GM19452 (cell line): ENCODE results near the gene GOLGA5.
"Not testable (repeated sequence)": the region's sequence is repeated elsewhere in the genome, so short reads cannot be mapped to it uniquely, and the experiment has no call there.

Source experiments
- ATAC-seq: cut with Tn5 transposase; IDR thresholded peaks from one replicate; pipeline ENCODE4 v1.9.1; 2021; ENCODE audit not compliant: unreplicated experiment

GOLGA5 gene

GRCh38 chr14:92819680-92820535, 25.8 kb downstream of the GOLGA5 start:
- not testable (repeated sequence) for ATAC-seq

DNA sequence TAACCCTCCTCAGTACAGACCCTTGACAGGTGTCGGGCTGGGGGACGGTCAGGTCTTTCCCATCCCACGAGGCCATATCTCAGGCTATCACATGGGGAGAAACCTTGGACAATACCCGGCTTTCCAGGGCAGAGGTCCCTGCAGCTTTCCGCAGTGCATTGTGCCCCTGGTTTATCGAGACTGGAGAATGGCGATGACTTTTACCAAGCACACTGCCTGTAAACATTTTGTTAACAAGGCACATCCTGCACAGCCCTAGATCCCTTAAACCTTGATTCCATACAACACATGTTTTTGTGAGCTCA, 26.4 kb downstream of the GOLGA5 start:
- ATAC-seq: not testable (repeated sequence)

GRCh38 chr14:92830902-92831301, 36.8 kb downstream of the GOLGA5 start:
- ATAC-seq: no peak

DNA sequence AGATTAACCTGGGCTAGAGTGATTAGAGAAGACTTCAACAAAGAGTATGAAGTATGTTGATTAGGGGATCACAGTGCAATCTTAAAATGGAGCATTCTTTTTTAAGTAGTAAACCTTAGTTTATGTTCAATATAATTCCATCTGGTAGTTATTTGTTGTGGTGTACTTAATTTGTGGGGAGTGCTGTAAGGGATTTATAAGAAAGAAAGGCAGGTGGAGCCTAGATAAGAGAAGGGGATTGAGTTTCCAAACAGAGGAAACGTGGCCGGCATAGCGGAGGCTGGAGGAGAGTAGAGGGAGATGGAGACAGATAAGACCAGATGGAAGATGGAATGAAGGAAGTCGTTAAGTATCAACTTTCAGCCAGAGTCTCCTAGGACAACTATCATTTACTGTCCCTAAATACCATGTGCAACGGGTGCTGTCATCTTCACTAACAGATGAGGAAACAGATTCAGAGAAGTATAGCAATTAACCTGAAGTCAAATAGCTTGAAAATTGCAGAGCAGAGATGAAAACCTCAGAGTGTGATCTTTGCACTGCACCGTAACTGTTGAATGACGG, 38.1 kb downstream of the GOLGA5 start:
- ATAC-seq: no peak

DNA sequence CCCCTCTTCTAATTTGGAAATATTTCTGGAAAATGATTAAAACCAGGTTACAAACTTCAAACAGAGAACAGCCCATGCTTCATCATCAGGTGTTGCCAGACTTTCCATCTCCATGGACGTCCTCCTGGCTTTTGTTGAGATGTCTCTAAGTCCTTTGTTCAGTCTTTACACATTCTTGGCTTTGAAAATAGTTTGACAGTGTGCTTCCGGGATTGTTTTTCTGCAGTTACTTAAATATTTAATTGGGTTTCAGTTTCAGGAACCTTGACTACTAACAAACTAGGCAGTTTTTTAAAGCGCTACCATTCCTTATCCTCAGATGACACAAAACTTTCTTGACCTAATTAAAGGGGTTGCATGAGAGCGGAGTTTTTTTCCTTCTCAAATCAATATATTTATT, 47.8 kb downstream of the GOLGA5 start:
- ATAC-seq: no peak

DNA sequence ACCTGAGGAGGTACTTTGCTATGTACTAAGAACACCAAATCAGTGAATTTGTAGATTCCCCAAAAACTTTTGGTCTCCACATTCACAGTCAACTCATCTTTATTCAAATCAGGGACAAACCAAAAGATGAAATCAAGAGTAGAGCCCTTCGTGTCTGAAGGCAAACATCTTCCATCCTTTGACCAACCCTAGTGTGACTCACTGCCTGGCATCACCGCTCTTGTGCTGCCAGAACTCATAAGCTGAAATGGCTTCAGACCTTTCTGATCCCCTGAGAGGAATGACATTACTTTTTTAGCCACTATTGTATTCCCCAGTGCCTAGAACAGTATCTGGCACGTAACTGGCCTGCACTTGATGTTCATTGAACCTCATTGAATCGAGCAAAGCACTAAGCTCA, 50.1 kb downstream of the GOLGA5 start:
- no peak for ATAC-seq

DNA sequence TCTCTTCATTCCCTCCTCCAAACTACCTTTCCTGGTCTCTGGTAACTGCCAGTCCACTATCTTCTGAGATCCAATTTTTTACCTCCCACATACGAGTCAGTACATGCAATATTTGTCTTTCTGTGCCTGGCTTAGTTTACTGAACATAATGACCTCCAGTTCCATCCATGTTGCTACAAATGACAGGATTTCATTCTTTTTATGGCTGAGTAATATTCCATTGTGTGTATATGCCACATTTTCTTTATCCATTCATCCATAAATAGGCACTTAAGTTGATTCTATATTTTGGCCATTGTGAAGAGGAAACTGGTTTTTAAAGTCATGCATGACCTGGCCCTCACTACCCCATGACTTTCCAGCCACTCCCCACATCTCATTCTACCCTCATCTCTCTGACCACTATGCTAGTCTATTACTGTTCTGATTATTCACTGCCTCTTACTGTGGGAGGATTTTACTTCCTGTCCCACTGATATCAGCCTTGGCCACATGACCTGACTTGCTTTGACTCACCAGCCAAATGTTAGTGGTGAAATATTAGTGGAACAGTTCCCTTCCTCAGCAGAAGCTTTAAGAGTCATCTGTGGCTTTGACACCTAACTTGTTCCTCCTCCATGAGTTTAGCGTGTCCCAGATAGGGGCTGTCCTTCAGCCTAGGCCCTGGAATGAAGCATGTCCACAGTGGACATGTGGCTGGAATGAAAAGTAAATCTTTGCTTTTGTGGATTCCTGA, 52.2 kb downstream of the GOLGA5 start:
- ATAC-seq: peak; percentile 83

- ATAC-seq: no peak
Measured at GRCh38 chr14:92847278-92847677, 53.2 kb downstream of the GOLGA5 start.

- ATAC-seq: no peak
Measured at GRCh38 chr14:92847749-92848148, 53.6 kb downstream of the GOLGA5 start.

DNA sequence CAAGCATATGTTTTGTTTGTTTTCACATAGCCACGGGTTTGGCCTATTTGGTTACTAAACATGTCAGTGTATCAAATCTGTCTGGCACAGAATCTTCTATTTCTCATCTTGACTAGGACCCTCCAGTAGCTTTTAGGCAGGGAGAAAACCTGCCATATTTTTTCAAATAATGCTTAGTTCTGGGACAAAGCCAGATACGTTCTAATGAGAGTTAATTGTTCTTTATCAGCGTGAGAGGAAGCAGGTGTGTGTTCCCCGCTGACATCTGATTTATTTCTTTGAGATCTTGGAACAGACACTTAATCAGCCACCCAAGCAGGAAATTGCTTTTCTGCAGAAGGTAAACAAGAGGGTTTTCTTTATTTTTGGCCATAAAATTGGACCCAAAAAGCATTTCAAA, 54.8 kb downstream of the GOLGA5 start:
- no peak for ATAC-seq

DNA sequence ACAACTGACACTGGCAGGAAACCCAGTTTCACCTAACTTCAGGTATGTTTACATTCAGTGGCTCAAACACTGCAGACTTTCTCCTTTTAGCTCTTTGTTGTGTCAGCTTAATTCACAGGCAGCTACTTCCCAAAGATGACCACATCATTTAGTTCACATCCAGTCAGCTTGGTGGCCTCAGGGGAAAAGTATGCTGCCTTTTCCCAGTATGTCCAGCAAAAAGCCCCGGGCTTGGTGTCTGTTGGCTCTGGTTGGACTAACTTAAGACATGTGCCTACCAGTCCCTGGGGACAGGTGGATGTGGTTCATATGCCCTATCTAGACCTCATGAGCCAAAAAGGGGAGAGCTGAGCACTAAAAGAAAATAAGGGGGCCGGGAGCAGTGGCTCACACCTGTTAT, 56.4 kb downstream of the GOLGA5 start:
- ATAC-seq: no peak

DNA sequence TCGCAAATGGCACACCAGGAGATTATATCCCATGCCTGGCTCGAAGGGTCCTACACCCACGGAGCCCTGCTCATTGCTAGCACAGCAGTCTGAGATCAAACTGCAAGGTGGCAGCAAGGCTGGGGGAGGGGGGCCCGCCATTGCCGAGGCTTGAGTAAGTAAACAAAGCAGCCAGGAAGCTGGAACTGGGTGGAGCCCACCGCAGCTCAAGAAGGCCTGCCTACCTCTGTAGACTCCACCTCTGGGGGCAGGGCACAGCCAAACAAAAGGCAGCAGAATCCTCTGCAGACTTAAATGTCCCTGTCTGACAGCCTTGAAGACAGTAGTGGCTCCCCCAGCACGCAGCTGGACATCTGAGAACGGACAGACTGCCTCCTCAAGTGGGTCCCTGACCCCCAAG, 59.0 kb downstream of the GOLGA5 start:
- ATAC-seq: not testable (repeated sequence)

DNA sequence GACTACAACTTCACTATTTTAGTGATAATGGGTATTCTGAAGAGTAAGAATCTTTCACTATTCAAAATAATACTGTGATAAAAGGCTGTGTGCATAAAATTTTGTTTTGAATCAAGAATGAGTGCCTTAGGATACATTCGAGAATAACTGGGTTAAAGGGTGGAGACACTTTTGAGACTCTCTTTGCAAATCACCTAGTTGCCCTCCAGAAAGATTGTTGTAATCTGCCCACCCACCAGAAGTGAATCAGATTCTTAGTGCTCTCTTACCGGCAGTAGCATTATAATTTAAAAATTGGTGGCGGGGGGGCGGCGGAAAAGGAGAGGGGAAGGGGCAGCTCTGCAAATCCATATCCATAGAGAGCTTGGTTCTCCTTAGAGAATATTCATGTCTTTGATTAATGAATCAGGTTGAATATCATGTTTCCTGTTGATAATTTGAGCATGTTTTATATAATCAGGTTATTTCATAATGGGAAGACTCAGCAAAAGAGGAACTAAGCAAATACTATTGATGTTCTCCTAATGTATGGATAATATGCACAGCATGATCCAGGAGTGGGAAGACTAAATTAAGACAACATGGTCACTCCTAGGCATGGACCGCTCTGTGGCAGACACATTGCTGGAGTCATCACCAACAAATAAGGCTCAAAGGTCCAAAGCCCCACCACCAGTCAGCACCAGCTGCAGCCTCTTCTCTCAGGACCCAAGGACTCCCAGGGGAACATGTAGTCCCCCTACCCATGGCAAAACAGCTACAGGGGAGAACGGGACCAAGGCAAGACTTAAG, 66.1 kb downstream of the GOLGA5 start:
- ATAC-seq: no peak

GRCh38 chr14:92861856-92862745, 68.0 kb downstream of the GOLGA5 start:
- ATAC-seq: no peak

- ATAC-seq: no peak
Measured at GRCh38 chr14:92863286-92864080, 69.4 kb downstream of the GOLGA5 start.

DNA sequence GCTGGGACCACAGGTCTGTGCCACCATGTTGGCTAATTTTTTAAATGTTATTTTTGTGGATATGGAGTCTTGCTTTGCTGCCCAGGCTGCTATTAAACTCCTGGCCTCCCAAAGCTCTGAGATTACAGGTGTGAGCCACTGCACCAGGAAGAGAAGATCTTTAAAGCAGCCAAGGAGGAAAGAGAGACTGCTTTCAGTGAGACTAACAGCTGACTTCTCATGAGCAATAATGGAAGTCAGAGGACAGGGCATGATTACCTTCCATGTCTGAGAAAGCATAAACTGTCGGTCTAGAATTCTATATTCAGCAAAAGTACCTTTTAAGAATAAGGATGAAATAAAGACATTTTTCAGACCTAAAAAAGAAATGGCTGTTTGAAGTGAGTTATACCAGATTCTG, 71.6 kb downstream of the GOLGA5 start:
- ATAC-seq: no peak

GRCh38 chr14:92866181-92866752, 72.2 kb downstream of the GOLGA5 start:
- ATAC-seq: no peak

DNA sequence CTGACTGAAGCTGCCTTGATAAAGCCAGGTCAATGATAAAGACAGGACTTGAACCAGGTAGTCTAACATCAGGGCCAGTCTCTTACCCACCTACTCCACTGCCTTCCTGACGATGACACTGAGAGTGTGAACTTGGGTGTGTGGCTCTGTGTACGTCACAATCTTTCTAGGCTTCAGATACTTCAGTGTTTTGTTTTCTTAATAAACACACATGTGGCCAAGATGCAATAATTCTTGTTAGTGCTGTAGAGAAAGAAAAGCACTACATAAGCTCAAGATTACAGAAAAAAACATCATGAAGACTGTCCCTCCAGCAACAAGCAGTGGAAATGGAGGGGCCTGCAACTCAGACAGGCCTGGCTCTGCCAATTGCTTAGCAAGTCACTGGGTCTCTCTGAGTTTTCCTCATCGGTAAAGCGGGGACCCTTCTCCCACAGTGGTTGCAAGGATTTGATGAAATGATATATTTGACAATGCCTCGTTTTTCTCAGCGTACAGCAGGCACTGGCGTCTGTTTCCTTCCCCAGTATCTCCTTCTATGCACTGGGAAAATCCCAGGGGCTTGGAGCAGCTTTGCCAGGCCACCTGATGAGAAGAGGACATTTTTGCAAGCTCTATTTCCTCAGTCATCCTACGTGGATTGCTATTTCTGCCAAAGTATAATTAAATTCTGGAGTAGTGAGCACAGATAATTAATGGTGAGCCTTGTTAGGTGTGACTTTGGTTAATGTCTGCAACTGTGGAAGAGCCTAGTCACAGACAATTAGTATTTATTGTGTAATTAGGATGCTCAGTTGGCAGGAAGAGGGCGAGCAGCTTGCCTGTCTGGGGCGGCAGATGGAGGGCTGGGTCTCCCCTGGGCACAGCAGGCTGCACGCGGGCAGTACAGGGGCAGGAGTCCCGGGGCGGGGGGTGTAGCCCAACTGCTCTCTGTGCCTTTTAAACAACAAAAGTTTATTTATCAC, 73.1 kb downstream of the GOLGA5 start:
- no peak for ATAC-seq
